ENCODE results near the gene COL4A1.

Gene COL4A1

GRCh38 chr13:110183910-110184309, 123.0 kb downstream of the COL4A1 start:
- DNase-seq: no peak

GRCh38 chr13:110182461-110182860, 124.5 kb downstream of the COL4A1 start:
- DNase-seq: no peak

- DNase-seq: no peak
Measured at GRCh38 chr13:110182003-110182402, 125.0 kb downstream of the COL4A1 start.

GRCh38 chr13:110179857-110180147, 127.2 kb downstream of the COL4A1 start:
- no peak for DNase-seq

GRCh38 chr13:110179116-110179856, 127.7 kb downstream of the COL4A1 start:
- no peak for DNase-seq

GRCh38 chr13:110177790-110178189, 129.2 kb downstream of the COL4A1 start:
- no peak for DNase-seq

GRCh38 chr13:110176431-110176830, 130.5 kb downstream of the COL4A1 start:
- no peak for DNase-seq

- DNase-seq: no peak
Measured at GRCh38 chr13:110173247-110173818, 133.6 kb downstream of the COL4A1 start.

GRCh38 chr13:110170882-110171281, 136.1 kb downstream of the COL4A1 start:
- DNase-seq: no peak

GRCh38 chr13:110170020-110170790, 136.8 kb downstream of the COL4A1 start:
- DNase-seq: no peak

- no peak for DNase-seq
Measured at GRCh38 chr13:110168999-110169933, 137.7 kb downstream of the COL4A1 start.

GRCh38 chr13:110166598-110166997, 140.4 kb downstream of the COL4A1 start:
- DNase-seq: no peak

GRCh38 chr13:110164706-110165105, 142.3 kb downstream of the COL4A1 start:
- no peak for DNase-seq

- no peak for DNase-seq
Measured at GRCh38 chr13:110162866-110163658, 143.9 kb downstream of the COL4A1 start.

- DNase-seq: no peak
Measured at GRCh38 chr13:110162053-110162452, 144.9 kb downstream of the COL4A1 start.

- DNase-seq: no peak
Measured at GRCh38 chr13:110161112-110161882, 145.7 kb downstream of the COL4A1 start.

- DNase-seq: no peak
Measured at GRCh38 chr13:110158226-110158625, 148.7 kb downstream of the COL4A1 start.

- DNase-seq: no peak
Measured at GRCh38 chr13:110157718-110158117, 149.2 kb downstream of the COL4A1 start.

- DNase-seq: no peak
Measured at GRCh38 chr13:110156301-110157049, 150.5 kb downstream of the COL4A1 start.

GRCh38 chr13:110155072-110155471, 151.9 kb downstream of the COL4A1 start:
- DNase-seq: no peak

Measured in 8988T (cell line).